Measurements from ENCODE around the gene LPIN2.

LPIN2 gene

GRCh38 chr18:2986150-2986865 is 26.6 kb downstream of the LPIN2 start:
- no peak for DNase-seq
- Histone ChIP-seq H3K4me3 (ENCODE audit: low read depth in 1 of 2, low read length in 2 of 2) (no peak overlapping the region), H3K79me2 (ENCODE audit: insufficient read depth, low read length) (peaks cover 49% of the 10 kb centered on the region), H3K36me3 (ENCODE audit: insufficient read depth, low read length) (no peaks in the 10 kb centered on the region), H3K9ac (ENCODE audit: low read depth, low read length) (no peak overlapping the region), H3K4me2 (ENCODE audit: insufficient read depth, low read length) (no peak overlapping the region), H3K27me3 (ENCODE audit: insufficient read depth, low read length, poor library complexity) (no peaks in the 10 kb centered on the region), H3K9me3 (ENCODE audit: insufficient read depth, low read length, severe bottlenecking) (no peaks in the 10 kb centered on the region), H3K27ac (ENCODE audit: low read length) (no peak overlapping the region), H3K4me1 (ENCODE audit: insufficient read depth, low read length) (peaks cover 22% of the 10 kb centered on the region), H2AFZ (ENCODE audit: low read depth, low read length) (no peak overlapping the region), H4K20me1 (ENCODE audit: insufficient read depth, low read length) (peaks cover 8% of the 10 kb centered on the region; the same call in 1 of the 2 replicates)
- ATAC-seq (ENCODE audit: insufficient read depth, low read depth), result no peak
- TF ChIP-seq CTCF (IDR thresholded peaks at IDR 0.05; ENCODE audit: borderline replicate concordance, extremely low read depth, low read length, poor library complexity, severe bottlenecking) (no peak), EZH2 (IDR thresholded peaks at IDR 0.05; ENCODE audit: borderline replicate concordance, low read depth, low read length, severe bottlenecking) (no peak)

GRCh38 chr18:2985628-2986027 is 27.3 kb downstream of the LPIN2 start:
- no peak for DNase-seq
- Histone ChIP-seq H3K9me3 (ENCODE audit: insufficient read depth, low read length, severe bottlenecking) (no peaks in the 10 kb centered on the region), H3K4me3 (ENCODE audit: low read depth in 1 of 2, low read length in 2 of 2) (no peak overlapping the region), H3K79me2 (ENCODE audit: insufficient read depth, low read length) (peaks cover 46% of the 10 kb centered on the region), H3K27me3 (ENCODE audit: insufficient read depth, low read length, poor library complexity) (no peaks in the 10 kb centered on the region), H2AFZ (ENCODE audit: low read depth, low read length) (no peak overlapping the region), H3K27ac (ENCODE audit: low read length) (no peak overlapping the region), H3K36me3 (ENCODE audit: insufficient read depth, low read length) (no peaks in the 10 kb centered on the region), H3K9ac (ENCODE audit: low read depth, low read length) (no peak overlapping the region), H3K4me2 (ENCODE audit: insufficient read depth, low read length) (no peak overlapping the region), H3K4me1 (ENCODE audit: insufficient read depth, low read length) (peaks cover 28% of the 10 kb centered on the region), H4K20me1 (ENCODE audit: insufficient read depth, low read length) (peaks cover 5% of the 10 kb centered on the region; the same call in 1 of the 2 replicates)
- TF ChIP-seq CTCF (IDR thresholded peaks at IDR 0.05; ENCODE audit: borderline replicate concordance, extremely low read depth, low read length, poor library complexity, severe bottlenecking) (peak; percentile 71), EZH2 (IDR thresholded peaks at IDR 0.05; ENCODE audit: borderline replicate concordance, low read depth, low read length, severe bottlenecking) (no peak)
- ATAC-seq (ENCODE audit: insufficient read depth, low read depth), result 0 out of 3 replicates have a peak, but pooled peaks have one; percentile 42

- H3K4me1 ChIP-seq (ENCODE audit: insufficient read depth, low read length), result peaks cover 33% of the 10 kb centered on the region
- no peaks in the 10 kb centered on the region for H3K36me3 ChIP-seq (ENCODE audit: insufficient read depth, low read length)
- H3K4me2 ChIP-seq (ENCODE audit: insufficient read depth, low read length), result no peak overlapping the region
- H3K79me2 ChIP-seq (ENCODE audit: insufficient read depth, low read length), result peaks cover 44% of the 10 kb centered on the region
- ATAC-seq (ENCODE audit: insufficient read depth, low read depth) (no peak), DNase-seq (no peak)
- no peaks in the 10 kb centered on the region for H3K27me3 ChIP-seq (ENCODE audit: insufficient read depth, low read length, poor library complexity)
- H3K9ac ChIP-seq (ENCODE audit: low read depth, low read length), result no peak overlapping the region
- 0 out of 2 replicates have a peak overlapping the region, but pooled peaks have one; percentile 16 for H3K27ac ChIP-seq (ENCODE audit: low read length)
- H4K20me1 ChIP-seq (ENCODE audit: insufficient read depth, low read length), result peaks cover 5% of the 10 kb centered on the region; the same call in 1 of the 2 replicates
- no peak overlapping the region for H2AFZ ChIP-seq (ENCODE audit: low read depth, low read length)
- H3K9me3 ChIP-seq (ENCODE audit: insufficient read depth, low read length, severe bottlenecking), result no peaks in the 10 kb centered on the region
- H3K4me3 ChIP-seq (ENCODE audit: low read depth in 1 of 2, low read length in 2 of 2), result no peak overlapping the region
- TF ChIP-seq EZH2 (IDR thresholded peaks at IDR 0.05; ENCODE audit: borderline replicate concordance, low read depth, low read length, severe bottlenecking), result no peak
- no peak for TF ChIP-seq CTCF (IDR thresholded peaks at IDR 0.05; ENCODE audit: borderline replicate concordance, extremely low read depth, low read length, poor library complexity, severe bottlenecking)
These were observed 28.2 kb downstream of the LPIN2 start for GRCh38 chr18:2984703-2985261.
